NCI-H526 treated with DMSO at 0.1 percent for 48 hours (cell line): Measurements from ENCODE around the gene STRIP2.
"Not testable (repeated sequence)": the region's sequence is repeated elsewhere in the genome, so short reads cannot be mapped to it uniquely, and the experiment has no call there.

Source experiments
- DNase-seq: peaks from one replicate; lab custom pipeline; 2025; lab: John Stamatoyannopoulos, UW

Gene STRIP2

GRCh38 chr7:129433847-129434674, at the start of gene STRIP2:
STRIP2 (plus strand) TSS chr7:129434432; CDS start chr7:129434473, 41 bp downstream.
- peak; percentile 90 for DNase-seq

- DNase-seq: no peak
These were observed 49.1 kb upstream of the STRIP2 start for GRCh38 chr7:129385116-129385515.

GRCh38 chr7:129385598-129385997, 48.6 kb upstream of the STRIP2 start:
- DNase-seq: no peak

- no peak for DNase-seq
These were observed 47.7 kb upstream of the STRIP2 start for GRCh38 chr7:129386506-129386905.

GRCh38 chr7:129387537-129387936, 46.7 kb upstream of the STRIP2 start:
- no peak for DNase-seq

GRCh38 chr7:129388333-129389098, 45.7 kb upstream of the STRIP2 start:
- no peak for DNase-seq

GRCh38 chr7:129389829-129390228, 44.4 kb upstream of the STRIP2 start:
- no peak for DNase-seq

GRCh38 chr7:129390314-129390713, 43.9 kb upstream of the STRIP2 start:
- no peak for DNase-seq

GRCh38 chr7:129391546-129392171, 42.6 kb upstream of the STRIP2 start:
- DNase-seq: no peak

GRCh38 chr7:129393255-129393654, 41.0 kb upstream of the STRIP2 start:
- DNase-seq: no peak

- no peak for DNase-seq
These were observed 40.1 kb upstream of the STRIP2 start for GRCh38 chr7:129394101-129394500.

- no peak for DNase-seq
These were observed 39.0 kb upstream of the STRIP2 start for GRCh38 chr7:129394982-129395914.

GRCh38 chr7:129401228-129401966, 32.8 kb upstream of the STRIP2 start:
- no peak for DNase-seq

GRCh38 chr7:129401967-129402860, 32.0 kb upstream of the STRIP2 start:
- no peak for DNase-seq

GRCh38 chr7:129405527-129405926, 28.7 kb upstream of the STRIP2 start:
- no peak for DNase-seq

GRCh38 chr7:129410238-129410637, 24.0 kb upstream of the STRIP2 start:
- DNase-seq: not testable (repeated sequence)

GRCh38 chr7:129412501-129412900, 21.7 kb upstream of the STRIP2 start:
- DNase-seq: no peak

GRCh38 chr7:129417073-129417472, 17.2 kb upstream of the STRIP2 start:
- no peak for DNase-seq

GRCh38 chr7:129421717-129422250, 12.4 kb upstream of the STRIP2 start:
- DNase-seq: no peak

- DNase-seq: no peak
These were observed 11.5 kb upstream of the STRIP2 start for GRCh38 chr7:129422727-129423126.
